Fibroblast of peridontal ligament (primary cell): ENCODE data around the gene LRRC61.
"Not testable (repeated sequence)": the region's sequence is repeated elsewhere in the genome, so short reads cannot be mapped to it uniquely, and the experiment has no call there.

Experiments used
- DNase-seq: peaks from one replicate; pipeline ENCODE4 v3.0.0-alpha.2; 2010; ENCODE audit errors: extremely low read depth

The LRRC61 gene, protein sequence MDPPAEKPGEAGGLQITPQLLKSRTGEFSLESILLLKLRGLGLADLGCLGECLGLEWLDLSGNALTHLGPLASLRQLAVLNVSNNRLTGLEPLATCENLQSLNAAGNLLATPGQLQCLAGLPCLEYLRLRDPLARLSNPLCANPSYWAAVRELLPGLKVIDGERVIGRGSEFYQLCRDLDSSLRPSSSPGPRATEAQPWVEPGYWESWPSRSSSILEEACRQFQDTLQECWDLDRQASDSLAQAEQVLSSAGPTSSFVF

DNA sequence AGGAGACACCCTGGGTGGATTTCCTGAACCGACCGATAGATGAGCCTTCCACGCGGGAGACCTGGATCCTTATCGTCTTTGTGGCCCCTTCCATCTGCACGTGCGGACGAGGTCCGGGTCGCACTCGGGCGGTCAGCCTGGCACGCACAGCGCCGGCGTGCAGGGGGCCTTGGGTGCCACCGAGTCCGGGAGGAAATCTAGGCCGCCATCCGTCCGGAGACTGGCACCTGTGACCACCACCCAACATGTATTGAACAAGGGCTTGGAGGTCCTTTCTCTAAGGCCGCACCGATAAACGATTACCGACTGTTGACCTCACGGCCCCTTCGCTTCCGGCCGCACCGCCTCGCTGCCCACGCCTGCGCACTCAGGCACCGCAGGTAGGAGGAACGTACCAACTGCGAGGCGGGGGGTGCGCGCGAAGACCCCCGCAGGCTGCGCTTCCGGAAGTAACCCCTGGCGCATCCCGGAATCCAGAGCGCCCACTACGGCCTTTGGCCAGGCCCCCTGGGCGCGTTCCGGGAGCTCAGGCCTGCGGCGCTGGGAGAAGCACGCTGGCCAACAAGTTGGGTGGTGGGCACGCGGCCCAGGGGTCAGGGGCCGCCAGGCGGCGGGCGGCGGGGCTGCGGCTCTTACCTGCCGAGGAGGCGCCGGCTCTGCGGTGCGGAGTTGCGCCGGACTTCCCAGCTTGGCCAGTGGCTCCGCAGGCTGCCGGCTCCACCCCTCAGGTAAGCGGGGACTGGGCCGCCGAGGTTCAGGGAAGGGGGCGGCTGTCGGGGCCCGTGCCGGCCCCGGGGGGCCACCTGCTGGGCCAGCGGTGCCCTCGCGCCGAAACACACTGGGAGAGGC lies at the start of gene LRRC61, which contains the start of gene ACTR3C:
LRRC61 (plus strand) TSS at position 523 of the 849 bp plus-strand sequence. CDS start 13,507 bp downstream, outside the sequence.
ACTR3C (minus strand) TSS at position 713 of the 849 bp plus-strand sequence. CDS start 28,249 bp downstream, outside the sequence.
- DNase-seq: no peak

DNA sequence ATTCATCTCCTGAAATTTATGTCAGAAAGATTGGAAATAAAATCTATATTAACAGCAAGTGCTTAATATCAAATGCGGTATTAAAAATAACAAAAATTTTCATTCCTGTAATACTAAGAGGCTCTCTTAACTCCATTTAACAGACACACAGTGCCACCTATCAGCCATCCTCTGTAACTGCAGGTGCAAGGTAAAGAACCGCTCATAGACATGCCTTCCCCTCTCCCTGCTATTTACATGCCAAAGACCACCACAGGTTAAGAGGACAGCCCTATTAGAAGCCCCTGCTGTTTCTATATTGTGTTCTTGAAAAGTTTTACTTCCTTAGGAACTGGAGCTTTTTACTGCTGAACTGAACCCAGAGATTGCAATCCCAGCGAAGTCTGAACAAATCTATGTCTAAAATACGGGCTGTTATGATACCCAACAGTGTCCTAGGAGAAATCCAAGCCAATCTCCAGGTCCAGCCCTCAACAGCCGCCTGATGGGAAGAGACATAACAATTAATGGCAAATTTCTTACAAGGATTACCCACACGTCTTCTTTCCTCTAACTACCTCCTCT lies 46.9 kb upstream of the LRRC61 start:
- peak; percentile 29 for DNase-seq

DNA sequence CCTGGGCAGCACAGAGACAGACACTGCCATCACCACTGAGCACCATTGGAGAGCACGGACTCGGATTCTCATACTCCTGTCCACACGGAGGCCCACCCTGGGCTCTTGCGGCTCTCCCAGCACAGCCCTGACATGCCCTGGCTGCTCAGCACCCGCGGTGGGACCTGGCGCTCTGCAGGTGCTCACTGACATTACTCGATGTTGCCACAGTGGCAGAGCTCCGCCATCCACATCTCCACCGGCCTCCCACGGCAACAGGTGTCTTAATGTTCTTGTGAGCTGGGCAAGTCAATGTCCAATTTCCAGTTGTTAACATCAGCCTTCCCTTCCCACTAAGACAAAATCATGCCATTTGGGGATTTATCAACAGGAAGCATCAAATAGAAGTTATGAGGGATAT lies 44.8 kb upstream of the LRRC61 start:
- not testable (repeated sequence) for DNase-seq

DNA sequence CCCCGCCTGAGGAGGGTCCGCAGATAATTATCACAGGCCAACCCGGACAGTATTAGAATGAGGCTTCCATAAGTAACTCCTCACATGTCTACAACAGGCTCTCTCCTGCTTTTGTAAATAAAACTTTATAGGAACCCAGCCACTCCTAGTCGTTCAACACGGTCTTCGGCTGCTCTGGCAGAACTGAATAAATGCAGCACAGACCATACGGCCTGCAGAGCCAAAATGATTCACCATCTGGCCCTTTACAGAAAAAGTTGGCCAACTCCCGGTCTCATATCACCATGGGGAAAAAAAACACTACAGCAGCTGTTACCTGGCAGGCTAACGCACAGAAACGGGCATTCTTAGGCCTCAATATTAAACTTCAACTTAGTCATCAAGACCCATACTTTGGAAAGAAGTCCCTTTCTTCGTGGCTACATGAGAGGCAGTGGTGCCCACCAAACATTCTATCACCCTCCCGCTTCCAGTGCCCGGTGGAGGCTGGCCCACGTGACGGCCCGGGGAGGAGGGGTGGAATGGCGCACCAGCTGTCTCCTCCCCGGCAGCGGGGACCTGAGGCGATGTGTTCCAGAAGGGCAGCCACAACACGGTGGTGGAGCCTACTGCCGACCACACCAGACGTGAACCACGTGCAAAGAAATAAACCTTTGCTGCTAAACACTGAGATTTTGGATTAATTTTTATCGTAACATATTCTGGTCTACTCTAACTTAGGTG lies 41.3 kb upstream of the LRRC61 start:
- DNase-seq: not testable (repeated sequence)

GRCh38 chr7:150283111-150283510 lies 40.0 kb upstream of the LRRC61 start:
- DNase-seq: not testable (repeated sequence)

DNA sequence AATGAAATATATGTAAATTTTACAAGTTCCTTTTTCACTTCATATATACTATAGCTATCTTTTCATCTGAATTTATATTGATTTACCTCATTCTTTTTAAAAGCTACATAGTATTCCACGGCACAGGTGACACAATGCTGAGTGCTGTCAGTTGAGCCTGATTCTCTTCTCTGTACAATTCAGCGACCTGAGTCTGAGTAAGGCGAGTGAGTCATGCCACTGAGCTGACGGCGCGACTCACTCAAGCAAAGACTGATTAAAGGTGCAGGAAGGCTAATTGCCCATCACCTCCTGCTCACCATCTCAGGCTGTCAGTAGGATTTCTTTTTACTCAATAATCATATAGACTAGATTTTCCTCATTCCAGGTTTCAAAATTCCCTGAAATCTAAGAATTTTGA lies 39.5 kb upstream of the LRRC61 start:
- DNase-seq: not testable (repeated sequence)

- not testable (repeated sequence) for DNase-seq
Measured at GRCh38 chr7:150285849-150286754, 37.1 kb upstream of the LRRC61 start.

DNA sequence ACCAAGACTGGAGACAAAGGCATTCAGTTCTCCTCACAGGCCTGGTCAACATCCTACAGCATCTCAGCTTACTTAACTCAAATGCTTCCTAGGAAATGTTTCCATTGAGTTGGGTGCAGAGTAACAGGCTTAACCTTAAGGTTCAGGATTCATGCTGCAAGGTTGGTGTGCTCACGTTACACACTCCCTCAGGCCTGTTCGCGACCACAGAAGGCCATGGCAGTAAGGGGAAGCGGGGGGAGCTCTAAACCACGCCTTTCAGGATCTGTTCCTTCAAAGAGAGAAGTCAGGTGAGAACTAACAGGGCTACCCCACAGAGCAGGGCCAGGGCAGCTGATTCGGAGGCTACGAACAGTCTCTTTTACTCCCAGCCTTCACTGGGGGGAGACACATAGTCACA lies 35.3 kb upstream of the LRRC61 start:
- DNase-seq: not testable (repeated sequence)

DNA sequence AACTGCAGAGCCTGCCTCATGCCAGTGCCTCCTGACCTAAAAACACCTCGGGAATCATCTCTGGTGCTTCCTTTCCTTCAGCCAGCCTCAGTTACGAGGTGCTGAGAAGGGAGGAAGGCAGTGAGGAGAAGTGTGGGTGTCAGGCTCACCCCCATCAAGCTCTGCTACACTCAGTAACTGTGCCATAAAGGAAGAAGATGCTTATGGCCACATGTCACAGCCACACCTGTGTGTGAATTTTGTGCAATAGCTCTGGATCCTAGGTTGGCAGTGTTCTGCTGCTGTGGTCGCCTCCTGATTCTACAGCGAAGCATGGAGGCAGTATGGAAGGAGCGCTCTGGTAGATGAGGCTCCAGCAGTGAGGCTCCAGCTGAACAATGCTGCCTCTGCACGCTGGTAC lies 34.3 kb upstream of the LRRC61 start:
- not testable (repeated sequence) for DNase-seq

GRCh38 chr7:150290317-150290716 lies 32.8 kb upstream of the LRRC61 start:
- not testable (repeated sequence) for DNase-seq

- DNase-seq: not testable (repeated sequence)
Measured at GRCh38 chr7:150295027-150295426, 28.1 kb upstream of the LRRC61 start.

- not testable (repeated sequence) for DNase-seq
Measured at GRCh38 chr7:150295614-150296013, 27.5 kb upstream of the LRRC61 start.

DNA sequence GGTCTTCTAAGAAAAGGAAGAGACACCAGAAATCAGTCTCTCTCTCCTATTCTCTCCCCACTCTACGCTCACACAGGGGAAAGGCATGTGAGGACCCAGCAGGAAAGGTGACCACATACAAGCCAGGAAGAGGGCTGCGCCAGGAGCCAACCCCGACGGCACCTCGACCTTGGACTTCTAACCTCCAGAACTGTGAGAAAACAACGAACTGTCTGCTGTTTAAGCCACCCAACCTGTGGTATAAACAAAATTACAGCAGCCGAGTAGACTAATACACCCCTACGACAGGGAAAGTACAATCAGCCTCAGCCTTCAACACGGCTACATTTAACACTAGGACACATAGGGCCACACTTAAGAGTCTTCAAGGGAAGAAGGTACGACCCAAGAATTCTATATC lies 26.4 kb upstream of the LRRC61 start:
- DNase-seq: not testable (repeated sequence)

GRCh38 chr7:150297978-150298377 lies 25.2 kb upstream of the LRRC61 start:
- DNase-seq: not testable (repeated sequence)

- not testable (repeated sequence) for DNase-seq
Measured at GRCh38 chr7:150302908-150303310, 20.2 kb upstream of the LRRC61 start.

DNA sequence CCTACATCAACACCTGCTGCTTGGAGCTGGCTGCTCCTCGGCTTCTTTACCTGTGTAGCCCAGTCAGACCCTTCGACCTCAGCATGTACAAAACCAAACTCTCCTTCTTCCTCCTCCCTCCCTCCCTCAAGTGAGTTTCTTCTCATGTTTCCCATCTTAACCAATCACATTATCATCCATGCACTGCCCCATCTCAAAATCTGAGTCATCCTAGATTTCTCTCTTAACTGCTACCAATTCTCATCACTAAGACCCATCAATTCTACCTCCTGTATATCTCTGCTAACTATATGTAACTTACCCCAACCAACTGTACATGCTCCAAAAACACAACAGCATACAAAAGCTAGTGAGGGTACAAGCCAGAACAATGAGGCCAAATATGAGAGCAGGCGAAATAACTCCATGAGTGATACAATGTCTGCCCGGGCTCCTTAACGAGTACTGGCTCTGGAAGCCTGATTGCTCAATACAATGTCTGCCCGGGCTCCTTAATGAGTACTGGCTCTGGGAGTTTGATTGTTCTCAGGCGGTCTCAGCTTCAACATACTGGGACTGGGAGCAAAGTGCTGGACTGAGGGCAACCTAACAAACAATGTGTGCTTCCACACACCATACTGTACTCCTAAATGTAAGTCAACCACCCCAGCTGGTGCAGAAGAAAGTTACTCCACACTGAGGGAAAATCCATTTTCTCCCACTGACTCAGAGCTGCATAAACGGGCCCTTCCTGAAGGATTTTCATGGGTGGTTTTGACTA lies 18.5 kb upstream of the LRRC61 start:
- DNase-seq: not testable (repeated sequence)

DNA sequence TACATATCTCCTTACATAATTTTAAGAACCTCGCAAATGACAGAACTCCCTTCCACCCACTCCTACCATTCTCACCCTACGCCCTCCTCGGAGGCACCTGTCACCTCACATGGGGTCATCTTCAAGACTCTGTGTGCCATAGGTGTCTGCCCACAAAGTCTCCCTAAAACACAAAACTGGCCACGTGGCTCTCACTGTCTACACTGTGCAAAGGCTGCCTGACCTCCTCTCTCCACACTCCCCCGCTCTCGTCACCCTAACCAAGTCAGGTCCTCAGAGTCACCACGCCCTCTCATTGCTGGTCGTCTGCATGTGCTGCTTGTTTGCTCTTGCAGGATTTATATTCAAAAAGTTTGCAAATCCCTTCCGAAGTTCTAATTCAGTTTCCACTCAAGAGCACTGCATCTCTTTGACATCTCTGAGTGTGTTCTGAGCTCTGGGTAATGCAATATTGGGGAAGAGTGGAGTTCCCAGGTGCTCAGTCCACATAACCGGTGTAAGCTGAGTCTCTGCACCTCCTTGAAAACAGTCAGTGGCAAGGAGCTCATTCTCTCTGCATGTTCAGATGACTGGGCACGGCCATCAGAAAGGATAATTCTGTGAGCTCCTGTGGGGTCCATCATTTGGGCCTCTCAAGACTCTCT lies 17.8 kb upstream of the LRRC61 start:
- not testable (repeated sequence) for DNase-seq

- DNase-seq: not testable (repeated sequence)
Measured at GRCh38 chr7:150305903-150306284, 17.3 kb upstream of the LRRC61 start.

GRCh38 chr7:150306377-150306776 lies 16.8 kb upstream of the LRRC61 start:
- not testable (repeated sequence) for DNase-seq
